Calu3 (cell line): ENCODE measurements around the gene LINC00237. TPM values are rescaled to one million over a fixed set of nuclear protein-coding genes. Genes with fewer than 3 reads are reported as not detected.

ENCODE experiments used
- BruUV-seq: library from RNA; stranded (reverse); fragments of 400-500 nt; replicated peaks from 2 replicates; lab custom pipeline; 2021; lab: Mats Ljungman, UMichigan
- CTCF ChIA-PET: fragments of 300-600 bp; sonication (Branson Sonifier 250); formaldehyde crosslinking; loops from one replicate; lab custom pipeline; 2022; ENCODE audit warnings: antibody characterized with exemption; lab: Charles Lee
- DNase-seq: peaks from one replicate; pipeline ENCODE4 v3.0.0; 2022
- H3K27ac Mint-ChIP-seq: one replicate; pipeline ENCODE4 v1.8.0; 2022; ENCODE audit warnings: mixed read lengths; ENCODE audit not compliant: unreplicated experiment
- H3K27me3 Mint-ChIP-seq: one replicate; pipeline ENCODE4 v1.8.0; 2022; ENCODE audit warnings: mixed read lengths; ENCODE audit not compliant: unreplicated experiment
- H3K36me3 Mint-ChIP-seq: one replicate; pipeline ENCODE4 v1.8.0; 2022; ENCODE audit warnings: mild to moderate bottlenecking, moderate library complexity, mixed read lengths; ENCODE audit not compliant: insufficient read depth, unreplicated experiment
- H3K4me1 Mint-ChIP-seq: one replicate; pipeline ENCODE4 v1.8.0; 2022; ENCODE audit warnings: mild to moderate bottlenecking, low read depth, mixed read lengths; ENCODE audit not compliant: unreplicated experiment
- H3K4me3 Mint-ChIP-seq: one replicate; pipeline ENCODE4 v1.8.0; 2022; ENCODE audit warnings: mild to moderate bottlenecking, low read depth, moderate library complexity, mixed read lengths; ENCODE audit not compliant: unreplicated experiment
- H3K9me3 Mint-ChIP-seq: one replicate; pipeline ENCODE4 v1.8.0; 2022; ENCODE audit warnings: low read depth, mixed read lengths; ENCODE audit not compliant: unreplicated experiment
- intact Hi-C: fragments of 100-400 bp; cut with micrococcal nuclease; formaldehyde crosslinking; loops from one replicate; pipeline ENCODE4 v1.10.0; 2022; ENCODE audit not compliant: unreplicated experiment
- total RNA-seq: library from RNA; stranded (reverse); gene quantifications from 2 replicates; pipeline ENCODE4 v1.2.3, GENCODE V29; 2022
- TF ChIP-seq, protein P1 (sequence below): fragments of 200-600 bp; IDR thresholded peaks from one replicate; pipeline ENCODE4 v1.8.0; 2022; ENCODE audit warnings: antibody characterized with exemption; ENCODE audit not compliant: unreplicated experiment

Gene LINC00237
- total RNA-seq, 1 experiment from 2014 or later = not detected

DNA sequence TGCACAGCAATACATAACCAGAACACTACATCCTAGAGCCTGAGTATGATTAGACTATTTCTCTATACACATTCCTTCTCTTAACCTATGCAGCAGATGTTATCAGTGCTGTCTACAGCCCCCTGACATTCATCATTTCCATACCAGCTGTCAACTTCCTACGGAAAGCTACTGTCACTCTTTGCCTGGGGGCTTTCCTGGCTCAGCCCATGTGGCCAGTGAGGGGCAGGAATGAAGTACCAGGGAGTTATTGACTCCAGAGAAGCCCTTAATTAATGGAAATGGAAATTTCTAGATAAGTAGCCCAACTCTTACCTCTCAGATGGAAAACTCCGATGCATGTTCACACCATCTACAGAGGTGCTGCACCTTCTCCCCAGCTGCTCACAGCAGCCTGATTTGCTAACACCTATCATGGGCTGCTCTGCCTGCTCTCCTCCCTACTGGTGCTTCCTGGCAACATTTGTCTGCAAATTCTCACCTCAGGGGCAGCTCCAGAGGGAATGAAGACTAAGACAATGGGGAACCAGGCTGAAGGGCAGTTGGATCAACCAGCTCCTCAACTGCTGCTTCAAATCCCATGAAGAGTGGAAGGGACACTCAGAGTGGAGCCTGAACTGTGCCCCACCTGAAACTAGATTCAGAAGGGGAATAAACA lies 59.6 kb downstream of the LINC00237 start:
- H3K27ac Mint-ChIP-seq = no peak overlapping the region
- TF ChIP-seq, protein P1, sequence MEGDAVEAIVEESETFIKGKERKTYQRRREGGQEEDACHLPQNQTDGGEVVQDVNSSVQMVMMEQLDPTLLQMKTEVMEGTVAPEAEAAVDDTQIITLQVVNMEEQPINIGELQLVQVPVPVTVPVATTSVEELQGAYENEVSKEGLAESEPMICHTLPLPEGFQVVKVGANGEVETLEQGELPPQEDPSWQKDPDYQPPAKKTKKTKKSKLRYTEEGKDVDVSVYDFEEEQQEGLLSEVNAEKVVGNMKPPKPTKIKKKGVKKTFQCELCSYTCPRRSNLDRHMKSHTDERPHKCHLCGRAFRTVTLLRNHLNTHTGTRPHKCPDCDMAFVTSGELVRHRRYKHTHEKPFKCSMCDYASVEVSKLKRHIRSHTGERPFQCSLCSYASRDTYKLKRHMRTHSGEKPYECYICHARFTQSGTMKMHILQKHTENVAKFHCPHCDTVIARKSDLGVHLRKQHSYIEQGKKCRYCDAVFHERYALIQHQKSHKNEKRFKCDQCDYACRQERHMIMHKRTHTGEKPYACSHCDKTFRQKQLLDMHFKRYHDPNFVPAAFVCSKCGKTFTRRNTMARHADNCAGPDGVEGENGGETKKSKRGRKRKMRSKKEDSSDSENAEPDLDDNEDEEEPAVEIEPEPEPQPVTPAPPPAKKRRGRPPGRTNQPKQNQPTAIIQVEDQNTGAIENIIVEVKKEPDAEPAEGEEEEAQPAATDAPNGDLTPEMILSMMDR = no peak
- no peak for DNase-seq
- H3K27me3 Mint-ChIP-seq = no peaks in the 10 kb centered on the region
- CTCF ChIA-PET = no interaction called here
- H3K4me1 Mint-ChIP-seq = no peaks in the 10 kb centered on the region
- intact Hi-C loops = no loop called here
- no peak overlapping the region for H3K4me3 Mint-ChIP-seq
- H3K9me3 Mint-ChIP-seq = no peaks in the 10 kb centered on the region
- no peaks in the 10 kb centered on the region for H3K36me3 Mint-ChIP-seq
- no TSS peak for BruUV-seq

Other genes with a start within 250 kb of the LINC00237 start
- gene KIZ, start 19.7 kb upstream of the LINC00237 start, total RNA-seq = 2.6 and 3.3 TPM in 2 replicates
- gene XRN2, start 197.0 kb upstream of the LINC00237 start, total RNA-seq = 23.4 and 24.7 TPM in 2 replicates